GM18951 (cell line): ENCODE results near the gene PBX4.
"Not testable (repeated sequence)": the region's sequence is repeated elsewhere in the genome, so short reads cannot be mapped to it uniquely, and the experiment has no call there.

Experiments
- POLR2A ChIP-seq: IDR thresholded peaks from 4 replicates; pipeline ENCODE4 v1.6.1; 2011; ENCODE audit warnings: mild to moderate bottlenecking; ENCODE audit not compliant: insufficient read length, insufficient read depth; ENCODE audit errors: extremely low read depth
- in situ Hi-C: fragments of 300-500 bp; cut with MboI; formaldehyde crosslinking; loops from one replicate; pipeline ENCODE4 v1.12.0; 2022; ENCODE audit warnings: low sequenced_read_pairs, mixed read lengths, inconsistent platforms; ENCODE audit not compliant: unreplicated experiment

PBX4 gene

DNA sequence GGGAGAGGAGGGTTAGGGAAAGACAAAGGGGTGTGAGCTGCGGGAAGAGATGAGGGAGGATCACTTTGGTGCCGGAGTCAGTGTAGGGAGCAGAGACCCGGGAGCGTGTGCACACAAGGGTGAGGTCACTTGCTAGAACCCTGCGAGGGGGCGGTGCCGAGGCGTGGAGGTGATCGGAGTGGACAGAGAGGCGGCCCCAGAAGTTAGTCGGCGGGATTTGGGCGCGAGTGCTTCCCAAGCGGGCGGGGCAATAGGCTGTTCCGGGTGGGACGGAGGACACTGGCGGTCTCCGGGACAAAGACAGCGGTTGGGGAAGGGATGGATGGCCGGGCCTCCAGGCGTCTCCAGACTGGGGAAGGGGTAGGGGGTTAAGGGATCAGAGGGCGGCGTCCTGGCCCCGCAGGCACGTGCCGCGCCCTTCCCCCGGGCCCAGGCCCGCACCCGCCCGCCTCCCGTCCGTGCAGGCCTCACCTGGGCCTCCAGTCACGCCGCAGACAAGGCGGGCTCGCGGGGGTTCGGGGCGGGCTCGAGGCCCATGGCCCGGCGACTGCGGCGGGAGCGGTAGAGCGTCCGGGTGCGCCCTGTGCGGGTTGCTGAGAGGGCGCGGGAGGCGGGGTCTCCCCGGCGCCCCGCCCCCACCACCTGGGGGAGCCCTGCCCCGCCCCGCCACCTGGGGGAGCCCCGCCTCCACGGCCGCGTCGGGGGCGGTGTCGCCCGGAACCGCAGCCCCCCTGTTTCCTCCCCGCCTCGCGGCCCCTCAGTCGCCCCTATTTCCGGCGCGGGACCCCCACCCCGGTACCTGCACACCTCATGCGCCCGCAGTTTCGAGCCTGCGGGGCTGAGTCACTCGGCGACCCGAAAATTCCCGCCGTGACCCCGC lies 9.4 kb upstream of the PBX4 start, which contains the start of gene LPAR2:
Gene LPAR2 (minus strand): TSS at position 600 of the 880 bp plus-strand sequence. CDS start 945 bp downstream, outside the sequence.
- in situ Hi-C loops, result loop anchor here (25.0 kb wide), 1 partner anchor 266 kb away; no protein-coding TSS in a partner anchor
- TF ChIP-seq POLR2A, result peak; percentile 55

DNA sequence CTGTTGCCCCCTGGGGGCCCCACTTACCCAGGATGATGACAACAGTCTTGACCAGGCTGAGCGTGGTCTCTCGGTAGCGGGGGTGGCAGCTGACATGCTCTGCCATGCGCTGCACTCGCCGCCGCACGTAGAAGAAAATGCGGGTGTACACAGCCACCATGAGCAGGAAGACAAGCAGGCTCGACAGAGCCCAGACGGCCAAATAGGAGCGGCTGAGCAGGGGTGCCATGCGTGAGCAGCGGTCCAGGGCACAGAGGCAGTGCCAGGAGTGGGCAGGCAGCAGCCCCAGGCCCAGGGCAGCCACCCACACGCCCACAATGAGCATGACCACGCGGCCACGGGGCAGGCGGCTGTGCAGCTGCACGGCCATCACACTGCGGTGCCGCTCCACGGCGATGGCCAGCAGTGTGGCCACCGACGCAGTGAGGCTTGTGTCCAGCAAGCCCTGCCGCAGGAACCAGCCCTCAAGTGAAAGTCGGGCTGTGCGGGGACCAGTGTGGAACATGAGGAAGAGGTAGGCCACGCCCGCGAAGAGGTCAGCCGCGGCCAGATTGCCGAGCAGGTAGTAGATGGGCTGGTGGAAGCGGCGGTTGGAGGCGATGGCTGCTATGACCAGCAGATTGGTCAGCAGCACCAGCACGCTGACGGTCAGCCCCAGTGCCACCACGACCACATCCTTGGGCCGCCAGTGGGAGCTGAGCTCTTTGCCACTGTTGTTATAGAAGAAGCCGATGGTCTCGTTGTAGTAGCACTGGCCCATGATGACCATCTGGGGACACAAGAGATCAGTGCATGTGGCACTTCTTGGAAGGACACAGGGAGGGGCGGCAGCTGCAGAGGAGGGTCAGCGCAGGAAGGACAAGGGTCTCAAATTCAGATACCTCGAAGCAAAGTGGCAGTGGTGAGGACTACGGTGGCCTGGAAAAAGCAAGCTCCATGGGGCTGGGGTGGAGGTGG lies 8.3 kb upstream of the PBX4 start:
- in situ Hi-C loops, result loop anchor here (25.0 kb wide), 1 partner anchor 264 kb away; no protein-coding TSS in a partner anchor

DNA sequence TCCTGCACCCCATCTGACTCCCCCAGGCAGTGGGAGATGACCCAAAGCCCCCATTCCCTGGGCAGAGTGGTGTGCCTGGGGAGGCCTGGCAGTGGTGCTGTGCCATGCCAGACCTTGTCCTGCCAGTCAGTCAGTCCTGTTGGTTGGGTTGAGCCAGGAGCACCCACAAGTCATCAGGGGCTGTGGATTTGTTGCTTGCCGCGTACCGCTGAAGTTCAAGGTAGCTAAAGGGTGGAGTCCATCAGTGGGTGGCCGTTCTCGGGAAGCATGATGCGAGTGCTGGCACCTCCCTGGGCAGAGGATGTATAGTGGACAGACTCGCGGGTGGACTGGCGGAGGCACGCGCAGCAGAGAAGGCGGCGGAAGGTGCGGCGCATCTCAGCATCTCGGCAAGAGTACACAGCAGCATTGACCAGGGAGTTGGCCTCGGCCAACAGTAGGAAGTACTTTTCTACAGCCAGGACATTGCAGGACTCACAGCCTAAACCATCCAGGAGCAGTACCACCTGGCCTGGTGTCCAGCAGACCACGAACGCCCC lies 5.6 kb upstream of the PBX4 start:
- TF ChIP-seq POLR2A, result no peak
- in situ Hi-C loops, result no loop called here

More for the DNA sequence above, 8.3 kb upstream of the PBX4 start:
- TF ChIP-seq POLR2A, result no peak

DNA sequence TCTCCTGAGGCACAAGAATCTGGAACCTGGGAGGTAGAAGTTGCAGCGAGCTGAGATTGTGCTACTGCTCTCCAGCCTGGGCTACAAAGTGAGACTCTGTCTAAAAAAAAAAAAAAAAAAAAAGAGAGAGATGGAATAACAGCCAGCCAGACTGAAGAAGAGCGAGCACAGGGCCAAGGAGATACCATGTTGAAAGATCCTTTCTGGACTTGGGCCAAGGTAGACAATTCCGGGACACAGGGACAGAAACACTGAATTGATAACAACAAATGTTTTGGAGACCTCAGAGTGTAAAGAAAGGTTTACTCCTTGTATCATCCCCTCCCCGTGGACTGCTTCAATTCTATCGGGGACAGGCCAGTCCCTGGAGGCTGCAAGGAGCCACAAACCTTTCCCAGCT lies 4.9 kb upstream of the PBX4 start:
- TF ChIP-seq POLR2A, result no peak
- in situ Hi-C loops, result no loop called here

DNA sequence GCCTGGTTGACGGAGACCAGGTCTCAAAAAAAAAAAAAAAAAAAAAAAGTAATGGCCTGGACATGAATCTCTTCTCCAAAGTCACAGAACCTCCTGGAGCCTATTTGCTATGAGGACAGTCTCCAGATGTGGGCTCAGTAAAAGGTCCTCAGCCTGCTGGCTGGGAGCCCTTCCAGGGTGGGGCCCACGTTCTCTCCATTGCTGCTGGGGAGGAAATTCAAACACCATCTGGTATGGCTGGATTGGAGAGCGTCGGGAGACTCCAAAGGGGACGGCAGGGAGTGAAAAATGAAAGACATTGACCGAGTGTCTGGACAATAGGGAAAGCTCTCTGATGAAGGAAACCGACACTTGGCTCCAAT lies 1.3 kb upstream of the PBX4 start:
- in situ Hi-C loops, result no loop called here
- no peak for TF ChIP-seq POLR2A

DNA sequence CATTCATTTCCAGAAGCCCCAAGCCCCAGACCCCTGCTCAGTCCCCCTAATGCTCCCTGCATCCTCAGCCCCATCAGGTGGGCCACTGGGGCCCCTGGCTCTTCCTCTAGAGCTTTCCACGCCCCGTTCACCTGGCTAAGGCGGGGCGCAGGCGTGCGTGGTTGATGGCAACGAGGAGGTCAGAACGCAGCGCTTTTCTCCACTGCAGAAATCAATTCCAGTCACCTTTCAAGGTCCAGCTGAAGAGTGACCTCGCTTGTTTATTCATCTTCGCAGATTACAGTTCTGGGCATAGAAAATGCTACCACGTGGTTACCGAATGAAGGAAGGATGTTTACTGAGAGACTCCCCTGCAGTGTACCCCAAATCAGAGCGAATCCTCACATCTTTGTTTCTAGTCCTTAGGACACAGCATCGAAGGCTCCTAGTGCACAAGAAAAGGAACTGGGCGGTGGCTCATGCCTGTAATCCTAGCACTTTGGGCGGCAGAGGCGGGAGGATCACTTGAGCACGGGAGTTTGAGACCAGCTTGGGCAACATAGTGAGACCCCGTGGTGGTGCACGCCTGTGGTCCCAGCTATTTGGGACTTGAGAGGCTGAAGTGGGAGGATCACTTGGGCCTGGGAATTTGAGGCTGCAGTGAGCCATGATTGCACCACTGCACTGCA lies 828 bp upstream of the PBX4 start:
- TF ChIP-seq POLR2A, result no peak
- in situ Hi-C loops, result no loop called here

DNA sequence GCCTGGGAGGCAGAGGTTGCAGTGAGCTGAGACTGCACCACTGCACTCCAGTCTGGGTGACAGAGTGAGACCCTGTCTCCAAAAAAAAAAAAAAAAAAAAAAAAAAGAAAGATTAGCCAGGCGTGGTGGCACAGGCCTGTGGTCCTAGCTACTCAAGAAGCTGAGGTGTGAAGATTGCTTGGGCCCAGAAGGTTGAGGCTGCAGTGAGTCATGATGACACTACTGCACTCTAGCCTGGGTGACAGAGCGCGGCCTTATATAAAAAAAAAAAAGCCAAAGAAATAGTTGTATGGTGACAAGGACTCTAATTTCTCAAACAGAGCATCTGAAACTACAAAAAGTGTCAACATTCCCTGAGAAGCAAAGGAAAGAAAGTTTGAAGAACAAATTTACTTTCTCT lies 3.4 kb downstream of the PBX4 start:
- in situ Hi-C loops, result no loop called here
- no peak for TF ChIP-seq POLR2A

DNA sequence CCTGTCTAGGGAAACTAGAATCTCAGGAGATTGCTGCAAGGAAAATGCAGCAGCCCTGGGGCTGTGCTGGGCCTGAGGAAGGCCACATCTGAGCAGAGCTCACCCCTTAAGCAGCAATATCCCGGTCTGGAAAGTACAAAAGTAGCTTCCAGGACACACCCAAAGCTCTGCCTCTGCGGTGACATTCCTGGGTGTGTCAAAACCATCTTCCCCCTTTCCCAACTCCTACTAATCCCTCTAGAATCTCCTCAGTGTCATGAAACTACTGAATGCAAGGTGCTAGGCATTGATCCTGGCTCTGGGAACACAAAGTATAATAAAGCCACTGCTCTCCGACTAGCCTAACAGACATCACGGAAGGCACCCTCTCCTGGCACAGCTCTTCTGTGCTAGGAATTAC lies 5.0 kb downstream of the PBX4 start:
- TF ChIP-seq POLR2A, result no peak
- in situ Hi-C loops, result no loop called here

DNA sequence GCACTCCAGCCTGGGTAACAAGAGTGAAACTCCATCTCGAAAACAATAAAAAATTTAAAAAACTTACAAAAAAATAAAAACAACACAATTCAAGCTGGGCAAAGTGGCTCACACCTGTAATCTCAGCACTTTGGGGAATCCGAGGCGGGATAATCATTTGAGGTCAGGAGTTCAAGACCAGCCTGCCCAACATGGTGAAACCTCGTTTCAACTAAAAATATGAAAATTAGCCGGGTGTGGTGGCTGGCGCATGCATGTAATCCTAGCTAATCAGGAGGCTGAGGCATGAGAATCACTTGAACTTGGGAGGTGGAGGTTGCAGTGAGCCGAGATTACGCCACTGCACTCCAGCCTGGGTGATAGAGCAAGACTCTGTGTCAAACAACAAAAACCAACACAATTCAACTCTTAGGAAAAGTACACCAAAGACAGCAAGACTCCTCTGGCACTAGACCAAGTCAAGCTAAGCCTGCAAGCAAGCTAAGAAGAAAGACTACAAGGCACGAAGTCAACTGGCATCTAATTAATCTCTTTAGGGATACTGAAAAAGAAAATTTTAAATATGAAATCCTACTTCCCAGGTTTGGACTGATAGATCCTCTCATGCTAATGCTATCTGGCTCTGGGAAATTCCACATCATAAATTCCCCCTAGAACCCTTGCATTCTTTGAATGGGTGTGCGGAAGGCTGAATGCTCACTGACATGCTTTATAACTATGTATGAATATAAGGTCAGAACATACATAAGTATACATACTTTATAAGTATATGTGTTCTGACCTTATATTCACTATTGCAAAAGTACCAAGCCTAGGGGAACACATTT lies 7.9 kb downstream of the PBX4 start:
- in situ Hi-C loops, result no loop called here
- TF ChIP-seq POLR2A, result no peak

DNA sequence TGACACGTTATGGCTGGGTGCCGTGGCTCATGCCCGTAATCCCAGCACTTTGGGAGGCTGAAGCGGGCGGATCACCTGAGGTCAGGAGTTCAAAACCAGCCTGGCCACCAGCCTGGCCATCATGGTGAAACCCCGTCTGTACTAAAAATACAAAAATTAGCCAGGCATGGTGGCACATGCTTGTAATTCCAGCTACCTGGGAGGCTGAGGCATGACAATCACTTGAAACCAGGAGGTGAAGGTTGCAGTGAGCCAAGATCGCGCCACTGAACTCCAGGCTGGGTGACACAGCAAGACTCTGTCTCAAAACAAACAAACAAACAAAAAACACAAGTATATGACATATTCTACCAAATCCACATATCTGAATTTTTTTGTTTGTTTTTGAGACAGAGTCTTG lies 11.8 kb downstream of the PBX4 start:
- in situ Hi-C loops, result not testable (repeated sequence)

DNA sequence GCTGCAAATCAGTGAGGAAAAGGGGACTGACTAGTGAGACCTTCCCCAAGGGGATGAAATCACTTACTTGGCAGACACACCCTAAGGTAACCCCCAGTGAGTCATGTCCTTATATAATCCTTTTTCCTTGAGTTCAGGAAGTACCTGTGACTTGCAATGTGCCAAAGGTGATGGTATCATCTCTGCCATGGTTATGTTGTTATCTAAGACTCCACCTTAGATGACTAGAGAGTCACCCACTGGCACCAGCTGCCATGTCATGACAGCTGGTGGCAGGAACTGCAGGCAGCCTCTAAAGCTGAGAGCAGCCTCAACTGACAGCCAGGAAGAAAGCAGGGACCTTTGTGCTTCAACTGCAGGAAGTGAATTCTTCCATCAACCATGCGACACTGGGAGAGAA lies 12.5 kb downstream of the PBX4 start:
- no peak for TF ChIP-seq POLR2A
- in situ Hi-C loops, result no loop called here

DNA sequence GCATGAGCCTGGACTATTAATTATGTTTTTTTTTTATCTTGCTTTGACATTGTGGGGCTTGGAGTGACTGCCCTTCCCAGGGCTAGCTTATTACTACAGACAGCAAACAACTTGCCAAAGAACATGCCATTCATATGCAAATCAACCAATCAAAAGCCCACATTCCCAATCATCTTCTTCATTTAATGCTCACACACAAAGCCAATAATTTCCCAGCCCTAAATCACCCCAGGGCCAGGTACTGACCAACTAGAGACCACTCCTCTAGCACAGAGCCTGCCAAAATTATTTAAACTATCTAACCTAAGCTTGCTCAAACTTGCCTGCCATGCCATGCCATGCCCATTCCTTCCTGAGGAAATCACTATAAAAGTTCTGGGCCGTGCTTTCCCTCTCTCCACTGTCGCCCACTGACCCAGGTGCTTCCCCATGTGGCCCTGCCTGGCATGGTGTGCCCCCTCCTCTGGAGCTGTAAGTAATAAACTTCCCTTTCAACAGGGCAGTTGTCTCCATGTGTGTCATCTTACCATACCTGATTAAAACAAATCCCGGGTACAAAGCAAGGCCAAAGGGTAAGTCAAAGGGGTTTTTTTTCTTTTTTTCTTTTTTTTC lies 15.7 kb downstream of the PBX4 start:
- TF ChIP-seq POLR2A, result no peak
- in situ Hi-C loops, result no loop called here
